ENCODE results near the gene LRCH1.

Gene LRCH1

DNA sequence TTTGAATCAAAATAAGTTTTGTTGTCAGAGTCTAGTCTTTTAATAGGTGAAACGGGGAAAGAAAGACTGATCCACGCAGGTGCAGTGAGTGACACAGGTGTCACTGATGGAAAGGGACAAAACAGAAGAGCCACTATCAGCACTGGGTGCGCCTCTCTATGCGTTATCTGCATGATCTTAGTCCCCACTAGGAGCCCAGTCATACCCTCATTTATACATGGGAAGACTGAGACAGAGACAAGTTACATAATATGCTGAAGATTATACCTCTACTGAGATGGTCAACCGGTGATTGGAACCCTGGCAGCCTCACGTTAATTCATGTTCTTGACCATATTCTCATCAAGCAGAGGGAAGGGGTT lies 3.4 kb downstream of the LRCH1 start:
- TF ChIP-seq EGR1 (IDR thresholded peaks at IDR 0.05), result no peak
- TF ChIP-seq, protein P1, sequence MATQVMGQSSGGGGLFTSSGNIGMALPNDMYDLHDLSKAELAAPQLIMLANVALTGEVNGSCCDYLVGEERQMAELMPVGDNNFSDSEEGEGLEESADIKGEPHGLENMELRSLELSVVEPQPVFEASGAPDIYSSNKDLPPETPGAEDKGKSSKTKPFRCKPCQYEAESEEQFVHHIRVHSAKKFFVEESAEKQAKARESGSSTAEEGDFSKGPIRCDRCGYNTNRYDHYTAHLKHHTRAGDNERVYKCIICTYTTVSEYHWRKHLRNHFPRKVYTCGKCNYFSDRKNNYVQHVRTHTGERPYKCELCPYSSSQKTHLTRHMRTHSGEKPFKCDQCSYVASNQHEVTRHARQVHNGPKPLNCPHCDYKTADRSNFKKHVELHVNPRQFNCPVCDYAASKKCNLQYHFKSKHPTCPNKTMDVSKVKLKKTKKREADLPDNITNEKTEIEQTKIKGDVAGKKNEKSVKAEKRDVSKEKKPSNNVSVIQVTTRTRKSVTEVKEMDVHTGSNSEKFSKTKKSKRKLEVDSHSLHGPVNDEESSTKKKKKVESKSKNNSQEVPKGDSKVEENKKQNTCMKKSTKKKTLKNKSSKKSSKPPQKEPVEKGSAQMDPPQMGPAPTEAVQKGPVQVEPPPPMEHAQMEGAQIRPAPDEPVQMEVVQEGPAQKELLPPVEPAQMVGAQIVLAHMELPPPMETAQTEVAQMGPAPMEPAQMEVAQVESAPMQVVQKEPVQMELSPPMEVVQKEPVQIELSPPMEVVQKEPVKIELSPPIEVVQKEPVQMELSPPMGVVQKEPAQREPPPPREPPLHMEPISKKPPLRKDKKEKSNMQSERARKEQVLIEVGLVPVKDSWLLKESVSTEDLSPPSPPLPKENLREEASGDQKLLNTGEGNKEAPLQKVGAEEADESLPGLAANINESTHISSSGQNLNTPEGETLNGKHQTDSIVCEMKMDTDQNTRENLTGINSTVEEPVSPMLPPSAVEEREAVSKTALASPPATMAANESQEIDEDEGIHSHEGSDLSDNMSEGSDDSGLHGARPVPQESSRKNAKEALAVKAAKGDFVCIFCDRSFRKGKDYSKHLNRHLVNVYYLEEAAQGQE (IDR thresholded peaks at IDR 0.05; ENCODE audit: low read depth), result no peak
- no peak for TF ChIP-seq CREB1 (IDR thresholded peaks at IDR 0.05; ENCODE audit: low read depth)
- TF ChIP-seq TCF12 (IDR thresholded peaks at IDR 0.05; ENCODE audit: low read depth), result no peak
- no peak for TF ChIP-seq ZBTB7A (IDR thresholded peaks at IDR 0.05; ENCODE audit: low read depth)
- TF ChIP-seq TAF1 (IDR thresholded peaks at IDR 0.05; ENCODE audit: low read depth), result no peak
- no peak for TF ChIP-seq TEAD4 (IDR thresholded peaks at IDR 0.05)
- no peak for TF ChIP-seq YY1 (IDR thresholded peaks at IDR 0.05; ENCODE audit: low read depth)
- no peak for TF ChIP-seq EP300 (IDR thresholded peaks at IDR 0.05; ENCODE audit: borderline replicate concordance)
- no peak for TF ChIP-seq FOXM1 (IDR thresholded peaks at IDR 0.05; ENCODE audit: borderline replicate concordance, low read depth)
- TF ChIP-seq, protein P2, sequence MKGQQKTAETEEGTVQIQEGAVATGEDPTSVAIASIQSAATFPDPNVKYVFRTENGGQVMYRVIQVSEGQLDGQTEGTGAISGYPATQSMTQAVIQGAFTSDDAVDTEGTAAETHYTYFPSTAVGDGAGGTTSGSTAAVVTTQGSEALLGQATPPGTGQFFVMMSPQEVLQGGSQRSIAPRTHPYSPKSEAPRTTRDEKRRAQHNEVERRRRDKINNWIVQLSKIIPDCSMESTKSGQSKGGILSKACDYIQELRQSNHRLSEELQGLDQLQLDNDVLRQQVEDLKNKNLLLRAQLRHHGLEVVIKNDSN (IDR thresholded peaks at IDR 0.05), result no peak
- no peak for TF ChIP-seq CEBPB (IDR thresholded peaks at IDR 0.05)

DNA sequence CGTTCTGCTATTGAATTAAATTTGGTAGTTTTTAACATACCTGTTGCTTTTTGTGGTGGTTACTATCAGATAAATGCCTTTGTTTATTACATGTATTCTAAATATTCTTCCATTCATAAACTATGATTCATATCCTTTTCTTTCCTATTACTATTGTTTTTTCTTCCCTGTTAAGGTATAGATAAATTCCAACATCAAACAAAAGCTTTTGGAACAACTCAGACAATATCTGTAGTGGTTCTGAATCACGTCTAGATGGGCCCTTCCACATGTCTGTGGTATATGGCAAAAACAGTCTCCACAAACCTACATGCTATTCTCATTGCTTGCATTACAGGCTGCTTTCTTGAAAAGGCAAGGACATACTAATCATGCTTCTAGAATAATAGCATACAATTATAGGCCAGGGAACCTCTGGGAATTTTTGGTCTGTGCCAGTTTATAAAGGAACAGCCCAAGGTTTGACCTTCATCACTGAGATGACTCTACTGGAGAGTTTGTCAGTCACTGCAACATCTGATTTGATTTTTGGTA lies 6.4 kb downstream of the LRCH1 start:
- TF ChIP-seq NFIC (IDR thresholded peaks at IDR 0.05), result no peak
- TF ChIP-seq CREB1 (IDR thresholded peaks at IDR 0.05; ENCODE audit: low read depth), result no peak
- no peak for TF ChIP-seq EP300 (IDR thresholded peaks at IDR 0.05; ENCODE audit: borderline replicate concordance)
- no peak for TF ChIP-seq RAD21 (IDR thresholded peaks at IDR 0.05; ENCODE audit: low read depth)

DNA sequence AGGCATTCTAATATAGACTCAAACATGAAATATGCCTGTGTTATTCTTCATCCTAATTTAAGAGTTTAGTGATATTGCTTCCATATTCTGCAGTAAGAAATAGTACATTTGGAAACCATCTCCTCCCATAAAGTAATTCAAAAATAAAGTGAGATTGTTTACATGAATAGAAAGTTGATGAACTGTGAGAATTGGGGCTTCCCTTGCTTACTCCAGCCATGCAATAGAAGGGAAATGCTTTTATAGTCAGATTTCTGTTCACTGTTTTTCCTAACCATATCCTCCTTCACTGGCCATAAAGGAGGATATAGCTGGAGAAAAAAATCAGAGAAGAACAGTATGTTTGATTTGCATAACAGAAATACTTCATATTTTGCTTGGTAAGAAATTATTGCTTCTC lies 7.8 kb downstream of the LRCH1 start:
- TF ChIP-seq CEBPB (IDR thresholded peaks at IDR 0.05), result no peak
- no peak for TF ChIP-seq ZBTB7A (IDR thresholded peaks at IDR 0.05; ENCODE audit: low read depth)
- no peak for TF ChIP-seq TAF1 (IDR thresholded peaks at IDR 0.05; ENCODE audit: low read depth)
- no peak for TF ChIP-seq TEAD4 (IDR thresholded peaks at IDR 0.05)
- TF ChIP-seq, protein P3, sequence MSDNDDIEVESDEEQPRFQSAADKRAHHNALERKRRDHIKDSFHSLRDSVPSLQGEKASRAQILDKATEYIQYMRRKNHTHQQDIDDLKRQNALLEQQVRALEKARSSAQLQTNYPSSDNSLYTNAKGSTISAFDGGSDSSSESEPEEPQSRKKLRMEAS (IDR thresholded peaks at IDR 0.05), result no peak

DNA sequence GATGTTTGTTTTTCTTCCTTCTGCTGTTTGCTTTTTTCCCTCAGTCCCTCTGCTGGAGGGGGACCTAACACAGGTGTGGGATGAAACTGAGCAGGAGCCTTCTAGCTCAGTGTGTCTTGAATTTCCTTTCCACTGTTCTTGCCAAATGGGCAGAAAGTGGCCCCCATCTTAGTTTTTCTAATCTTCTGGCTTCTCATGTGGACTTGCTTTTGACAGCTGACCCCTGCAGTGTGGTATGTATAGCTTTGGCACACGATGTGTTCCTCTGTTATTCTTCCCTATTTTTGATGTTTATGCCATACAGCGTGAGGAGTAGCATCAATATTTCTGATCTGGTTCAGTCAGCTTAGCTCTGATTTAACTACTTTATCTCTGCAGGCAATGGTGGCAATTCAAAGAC lies 8.3 kb downstream of the LRCH1 start:
- no peak for TF ChIP-seq ZBTB7A (IDR thresholded peaks at IDR 0.05; ENCODE audit: low read depth)
- TF ChIP-seq FOXM1 (IDR thresholded peaks at IDR 0.05; ENCODE audit: borderline replicate concordance, low read depth), result no peak
- TF ChIP-seq TEAD4 (IDR thresholded peaks at IDR 0.05), result no peak

DNA sequence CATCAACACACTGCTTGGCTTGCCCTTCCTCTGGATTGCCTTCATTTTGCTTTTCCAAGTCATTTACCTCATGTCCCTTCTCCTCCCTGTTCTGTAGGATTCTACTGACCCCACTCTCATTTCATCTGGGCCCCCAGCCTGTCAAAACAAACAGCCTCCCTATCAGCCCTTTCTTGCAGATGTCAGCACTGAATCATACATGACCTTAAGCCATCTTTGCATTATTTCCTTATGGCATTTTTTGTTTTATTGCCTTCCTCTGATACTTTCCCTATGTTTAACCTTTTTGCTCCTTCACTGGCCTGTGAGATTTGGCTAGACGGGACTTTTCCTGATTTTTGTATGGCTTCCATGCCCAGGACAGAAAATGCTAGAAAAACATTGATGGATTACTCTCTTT lies 8.7 kb downstream of the LRCH1 start:
- TF ChIP-seq YY1 (IDR thresholded peaks at IDR 0.05; ENCODE audit: low read depth) (no peak), CEBPB (IDR thresholded peaks at IDR 0.05) (no peak), TAF1 (IDR thresholded peaks at IDR 0.05; ENCODE audit: low read depth) (no peak), ZBTB7A (IDR thresholded peaks at IDR 0.05; ENCODE audit: low read depth) (no peak), EGR1 (IDR thresholded peaks at IDR 0.05) (no peak), TEAD4 (IDR thresholded peaks at IDR 0.05) (no peak)
- TF ChIP-seq, protein P2 (IDR thresholded peaks at IDR 0.05), result no peak

DNA sequence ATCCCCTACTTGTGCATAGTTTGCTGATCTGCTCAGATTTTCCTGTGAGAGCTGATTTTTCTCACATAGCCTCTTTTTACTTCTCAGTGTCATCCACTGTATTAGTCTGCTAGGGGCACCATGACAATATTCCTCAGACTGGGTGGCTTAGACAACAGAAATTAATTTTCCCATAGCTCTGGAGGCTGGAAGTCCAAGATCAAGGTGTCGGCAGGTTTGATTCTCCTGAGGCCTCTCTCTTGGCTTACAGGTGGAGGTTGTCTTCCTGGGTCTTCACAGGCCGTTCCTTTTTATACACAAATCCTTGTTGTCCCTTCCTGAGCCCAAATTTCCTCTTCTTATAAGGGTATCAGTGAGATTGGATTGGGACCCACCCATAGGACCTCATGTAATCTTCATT lies 9.2 kb downstream of the LRCH1 start:
- no peak for TF ChIP-seq EGR1 (IDR thresholded peaks at IDR 0.05)
- TF ChIP-seq YY1 (IDR thresholded peaks at IDR 0.05; ENCODE audit: low read depth), result no peak
- no peak for TF ChIP-seq TAF1 (IDR thresholded peaks at IDR 0.05; ENCODE audit: low read depth)
- no peak for TF ChIP-seq CREB1 (IDR thresholded peaks at IDR 0.05; ENCODE audit: low read depth)
- TF ChIP-seq TCF12 (IDR thresholded peaks at IDR 0.05; ENCODE audit: low read depth), result no peak
- TF ChIP-seq, protein P1 (IDR thresholded peaks at IDR 0.05; ENCODE audit: low read depth), result no peak
- no peak for TF ChIP-seq ZBTB7A (IDR thresholded peaks at IDR 0.05; ENCODE audit: low read depth)
- TF ChIP-seq, protein P2 (IDR thresholded peaks at IDR 0.05), result no peak
- TF ChIP-seq, protein P3 (IDR thresholded peaks at IDR 0.05), result no peak
- no peak for TF ChIP-seq RAD21 (IDR thresholded peaks at IDR 0.05; ENCODE audit: low read depth)
